GM23248 (cell line): ENCODE results near the gene OAS1.

Experiments used
- EZH2 ChIP-seq: fragments of 200-600 bp; sonication (generic); IDR thresholded peaks from 2 replicates; pipeline ENCODE4 v1.6.1; 2018; ENCODE audit warnings: antibody characterized with exemption, mild to moderate bottlenecking; ENCODE audit not compliant: insufficient read depth, poor library complexity, severe bottlenecking
- EZH2phosphoT487 ChIP-seq: fragments of 200-600 bp; sonication (generic); IDR thresholded peaks from 2 replicates; pipeline ENCODE4 v1.6.1; 2018; ENCODE audit warnings: antibody characterized with exemption, moderate library complexity, mild to moderate bottlenecking, low read depth; ENCODE audit not compliant: insufficient read depth

DNA sequence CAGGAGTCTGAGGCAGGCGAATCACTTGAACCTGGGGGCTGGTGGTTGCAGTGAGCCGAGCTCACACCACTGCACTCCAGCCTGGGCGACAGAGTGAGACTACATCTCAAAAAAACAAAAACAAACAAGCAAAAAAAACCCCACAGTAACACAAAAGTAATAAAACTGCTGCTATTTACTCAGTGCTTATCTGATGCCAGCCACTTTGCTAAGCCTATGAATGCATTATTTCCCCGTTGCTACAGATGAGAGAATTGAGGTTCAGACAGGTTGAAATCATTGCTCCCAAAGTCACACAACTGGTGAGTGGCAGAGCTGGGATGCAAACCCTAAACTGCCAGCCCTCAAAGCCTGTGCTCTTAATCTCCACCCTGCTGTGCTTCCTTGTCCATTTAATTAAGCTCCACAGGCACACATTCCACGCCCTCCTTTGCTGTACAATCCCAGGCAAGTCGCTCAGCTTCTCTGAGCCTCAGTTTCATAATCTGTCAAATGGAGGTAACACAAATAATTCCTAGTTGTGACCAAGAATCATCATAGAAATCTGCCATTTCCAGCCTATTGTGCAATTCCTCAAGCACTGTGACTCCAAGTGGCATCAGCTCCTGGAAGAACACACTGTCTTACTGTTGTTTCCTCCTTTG, 25.8 kb downstream of the OAS1 start:
- no peak for TF ChIP-seq EZH2
- TF ChIP-seq EZH2phosphoT487: no peak
